ENCODE data around the gene TMEM168.

DNA sequence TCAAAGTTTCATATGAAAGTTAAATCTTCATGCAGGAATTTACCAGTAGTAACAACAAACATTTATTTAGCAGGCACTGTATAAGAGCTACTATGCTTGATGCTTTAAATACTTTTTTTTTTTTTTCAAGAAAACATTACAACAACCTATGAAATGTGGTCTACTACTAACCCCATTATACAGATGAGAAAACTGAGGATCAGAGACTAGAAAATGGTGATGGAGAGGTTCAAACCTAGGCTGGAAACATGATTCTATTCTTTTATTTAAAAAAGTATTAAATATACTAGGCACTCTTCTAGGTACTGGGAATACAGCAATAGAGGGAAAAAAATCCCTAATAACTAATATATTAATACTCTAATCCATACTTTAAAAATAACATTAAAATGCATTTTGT, 40.6 kb upstream of the TMEM168 start:
- TF ChIP-seq CTCF (conservative IDR thresholded peaks at IDR 0.05; ENCODE audit: low read depth in 2 of 2): no peak
- no peak for TF ChIP-seq NANOG (IDR thresholded peaks at IDR 0.05; ENCODE audit: borderline replicate concordance)
- TF ChIP-seq, protein P1, sequence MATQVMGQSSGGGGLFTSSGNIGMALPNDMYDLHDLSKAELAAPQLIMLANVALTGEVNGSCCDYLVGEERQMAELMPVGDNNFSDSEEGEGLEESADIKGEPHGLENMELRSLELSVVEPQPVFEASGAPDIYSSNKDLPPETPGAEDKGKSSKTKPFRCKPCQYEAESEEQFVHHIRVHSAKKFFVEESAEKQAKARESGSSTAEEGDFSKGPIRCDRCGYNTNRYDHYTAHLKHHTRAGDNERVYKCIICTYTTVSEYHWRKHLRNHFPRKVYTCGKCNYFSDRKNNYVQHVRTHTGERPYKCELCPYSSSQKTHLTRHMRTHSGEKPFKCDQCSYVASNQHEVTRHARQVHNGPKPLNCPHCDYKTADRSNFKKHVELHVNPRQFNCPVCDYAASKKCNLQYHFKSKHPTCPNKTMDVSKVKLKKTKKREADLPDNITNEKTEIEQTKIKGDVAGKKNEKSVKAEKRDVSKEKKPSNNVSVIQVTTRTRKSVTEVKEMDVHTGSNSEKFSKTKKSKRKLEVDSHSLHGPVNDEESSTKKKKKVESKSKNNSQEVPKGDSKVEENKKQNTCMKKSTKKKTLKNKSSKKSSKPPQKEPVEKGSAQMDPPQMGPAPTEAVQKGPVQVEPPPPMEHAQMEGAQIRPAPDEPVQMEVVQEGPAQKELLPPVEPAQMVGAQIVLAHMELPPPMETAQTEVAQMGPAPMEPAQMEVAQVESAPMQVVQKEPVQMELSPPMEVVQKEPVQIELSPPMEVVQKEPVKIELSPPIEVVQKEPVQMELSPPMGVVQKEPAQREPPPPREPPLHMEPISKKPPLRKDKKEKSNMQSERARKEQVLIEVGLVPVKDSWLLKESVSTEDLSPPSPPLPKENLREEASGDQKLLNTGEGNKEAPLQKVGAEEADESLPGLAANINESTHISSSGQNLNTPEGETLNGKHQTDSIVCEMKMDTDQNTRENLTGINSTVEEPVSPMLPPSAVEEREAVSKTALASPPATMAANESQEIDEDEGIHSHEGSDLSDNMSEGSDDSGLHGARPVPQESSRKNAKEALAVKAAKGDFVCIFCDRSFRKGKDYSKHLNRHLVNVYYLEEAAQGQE (IDR thresholded peaks at IDR 0.05; ENCODE audit: unreplicated experiment): no peak
- no peak for TF ChIP-seq EZH2phosphoT487 (IDR thresholded peaks at IDR 0.05; ENCODE audit: unreplicated experiment)
- TF ChIP-seq EZH2 (IDR thresholded peaks at IDR 0.05; ENCODE audit: low read depth, unreplicated experiment): no peak
- TF ChIP-seq POLR2AphosphoS5 (IDR thresholded peaks at IDR 0.05; ENCODE audit: low read depth): no peak
- TF ChIP-seq ZNF331 (CRISPR knock-in tag; IDR thresholded peaks at IDR 0.05; ENCODE audit: low read depth): no peak
